Tongue (tissue), 2 donors: ENCODE measurements around the gene RTN4. TPM values are rescaled to one million over a fixed set of nuclear protein-coding genes. Genes with fewer than 3 reads are reported as not detected.
A peak's percentile ranks its signal among the peaks of the same experiment; 100 is the strongest.

Experiments used
- DNase-seq: peaks from one replicate; pipeline ENCODE4 v3.0.0-alpha.2; 2015
- total RNA-seq: library from RNA; depleted of rRNA; stranded (reverse); fragments of >200 nt; gene quantifications from one replicate; pipeline ENCODE4 v1.2.3, GENCODE V29; 2014

The RTN4 gene
- total RNA-seq, 1 donor from 2014 or later: 539 TPM

GRCh38 chr2:54967759-54968365, 82.4 kb downstream of the RTN4 start:
- DNase-seq: no peak

- no peak for DNase-seq
These were observed 83.0 kb downstream of the RTN4 start for GRCh38 chr2:54967269-54967668.

- no peak for DNase-seq
These were observed 83.4 kb downstream of the RTN4 start for GRCh38 chr2:54966837-54967236.

GRCh38 chr2:54966165-54966832, 84.0 kb downstream of the RTN4 start:
- DNase-seq: no peak

GRCh38 chr2:54965425-54965824, 84.8 kb downstream of the RTN4 start:
- DNase-seq: no peak

- DNase-seq: no peak
These were observed 85.4 kb downstream of the RTN4 start for GRCh38 chr2:54964816-54965215.

GRCh38 chr2:54964271-54964670, 86.0 kb downstream of the RTN4 start:
- DNase-seq: no peak

- DNase-seq: no peak
These were observed 86.8 kb downstream of the RTN4 start for GRCh38 chr2:54963476-54963875.

GRCh38 chr2:54962935-54963440, 87.3 kb downstream of the RTN4 start:
- no peak for DNase-seq

- DNase-seq: no peak
These were observed 87.7 kb downstream of the RTN4 start for GRCh38 chr2:54962511-54962910.

GRCh38 chr2:54960164-54960563, 90.1 kb downstream of the RTN4 start:
- no peak for DNase-seq

GRCh38 chr2:54958717-54959371, 91.4 kb downstream of the RTN4 start:
- no peak for DNase-seq

GRCh38 chr2:54957321-54957999, 92.8 kb downstream of the RTN4 start:
- peak; percentile 53 for DNase-seq

GRCh38 chr2:54956111-54956627, 94.1 kb downstream of the RTN4 start:
- peak; percentile 43 for DNase-seq

- DNase-seq: no peak
These were observed 94.7 kb downstream of the RTN4 start for GRCh38 chr2:54955358-54956110.

GRCh38 chr2:54954705-54955357, 95.4 kb downstream of the RTN4 start:
- no peak for DNase-seq

- no peak for DNase-seq
These were observed 96.1 kb downstream of the RTN4 start for GRCh38 chr2:54954158-54954557.

GRCh38 chr2:54952978-54953456, 97.2 kb downstream of the RTN4 start:
- no peak for DNase-seq

- no peak for DNase-seq
These were observed 97.8 kb downstream of the RTN4 start for GRCh38 chr2:54952425-54952824.

GRCh38 chr2:54950811-54951210, 99.4 kb downstream of the RTN4 start:
- no peak for DNase-seq

GRCh38 chr2:54949431-54949830, 100.8 kb downstream of the RTN4 start:
- no peak for DNase-seq
